Activated naive CD8-positive, alpha-beta T cell treated with anti-CD3 and anti-CD28 coated beads, Interleukin-2, amount 50 U/mL, for 24 hours (primary cell): ENCODE results near the gene GPR152.
"Not testable (repeated sequence)": the region's sequence is repeated elsewhere in the genome, so short reads cannot be mapped to it uniquely, and the experiment has no call there.

Source experiments
- ATAC-seq: fragments of 150-1000 bp; cut with Tn5 transposase; one replicate; pipeline ENCODE4 v1.10.0; 2021
- DNase-seq: peaks from one replicate; pipeline ENCODE4 v3.0.0; 2021
- H3K27ac Mint-ChIP-seq: one replicate; pipeline ENCODE4 v1.8.0; 2021; ENCODE audit warnings: mild to moderate bottlenecking, mixed read lengths
- H3K27me3 Mint-ChIP-seq: one replicate; pipeline ENCODE4 v1.8.0; 2021; ENCODE audit warnings: mixed read lengths
- H3K36me3 Mint-ChIP-seq: one replicate; pipeline ENCODE4 v1.8.0; 2021; ENCODE audit warnings: low read depth, mixed read lengths
- H3K4me1 Mint-ChIP-seq: one replicate; pipeline ENCODE4 v1.8.0; 2021; ENCODE audit warnings: mixed read lengths
- H3K4me3 Mint-ChIP-seq: one replicate; pipeline ENCODE4 v1.8.0; 2021; ENCODE audit warnings: mild to moderate bottlenecking, moderate library complexity, mixed read lengths
- H3K9me3 Mint-ChIP-seq: one replicate; pipeline ENCODE4 v1.8.0; 2021; ENCODE audit warnings: mixed read lengths

GPR152 gene

GRCh38 chr11:67482275-67482826 lies 29.8 kb upstream of the GPR152 start:
- H3K36me3 Mint-ChIP-seq: peaks cover 17% of the 10 kb centered on the region
- DNase-seq (no peak), ATAC-seq (no peak)
- H3K4me1 Mint-ChIP-seq: peaks cover 51% of the 10 kb centered on the region
- H3K4me3 Mint-ChIP-seq: peak overlapping the region; percentile 93
- H3K9me3 Mint-ChIP-seq: no peaks in the 10 kb centered on the region
- peak overlapping the region; percentile 99 for H3K27ac Mint-ChIP-seq
- no peaks in the 10 kb centered on the region for H3K27me3 Mint-ChIP-seq

- not testable (repeated sequence) for H3K36me3 Mint-ChIP-seq, H3K9me3 Mint-ChIP-seq, H3K4me3 Mint-ChIP-seq, DNase-seq, H3K27ac Mint-ChIP-seq, ATAC-seq, H3K4me1 Mint-ChIP-seq, H3K27me3 Mint-ChIP-seq
Measured at GRCh38 chr11:67477344-67478050, 25.0 kb upstream of the GPR152 start.

- not testable (repeated sequence) for H3K36me3 Mint-ChIP-seq
Measured at GRCh38 chr11:67476692-67477091, 24.2 kb upstream of the GPR152 start.

GRCh38 chr11:67472882-67473281 lies 20.4 kb upstream of the GPR152 start:
- no peaks in the 10 kb centered on the region for H3K9me3 Mint-ChIP-seq
- DNase-seq (no peak), ATAC-seq (no peak)
- no peak overlapping the region for H3K4me3 Mint-ChIP-seq
- no peak overlapping the region for H3K27ac Mint-ChIP-seq
- no peaks in the 10 kb centered on the region for H3K36me3 Mint-ChIP-seq
- peaks cover 14% of the 10 kb centered on the region for H3K4me1 Mint-ChIP-seq
- no peaks in the 10 kb centered on the region for H3K27me3 Mint-ChIP-seq

More at GRCh38 chr11:67476692-67477091, 24.2 kb upstream of the GPR152 start:
- not testable (repeated sequence) for H3K4me1 Mint-ChIP-seq, H3K27me3 Mint-ChIP-seq, ATAC-seq, DNase-seq, H3K4me3 Mint-ChIP-seq, H3K27ac Mint-ChIP-seq, H3K9me3 Mint-ChIP-seq

GRCh38 chr11:67470337-67471002 lies 17.9 kb upstream of the GPR152 start:
- Mint-ChIP-seq H3K36me3 (no peaks in the 10 kb centered on the region), H3K9me3 (no peaks in the 10 kb centered on the region), H3K27me3 (no peaks in the 10 kb centered on the region), H3K27ac (peak overlapping the region; percentile 46), H3K4me3 (peak overlapping the region; percentile 45), H3K4me1 (peaks cover 25% of the 10 kb centered on the region)
- DNase-seq (no peak), ATAC-seq (no peak)

- H3K27ac Mint-ChIP-seq: peak overlapping the region; percentile 65
- no peak for DNase-seq
- H3K9me3 Mint-ChIP-seq: no peaks in the 10 kb centered on the region
- peak overlapping the region; percentile 72 for H3K4me3 Mint-ChIP-seq
- H3K36me3 Mint-ChIP-seq: no peaks in the 10 kb centered on the region
- ATAC-seq: no peak
- H3K4me1 Mint-ChIP-seq: peaks cover 30% of the 10 kb centered on the region
- no peaks in the 10 kb centered on the region for H3K27me3 Mint-ChIP-seq
Measured at GRCh38 chr11:67469508-67469811, 16.9 kb upstream of the GPR152 start.

GRCh38 chr11:67468759-67469507 lies 16.4 kb upstream of the GPR152 start, which contains the start of gene TMEM134:
TSS of gene TMEM134 (minus strand) at chr11:67469251. CDS start at chr11:67469192, 59 bp downstream.
- peak within 1 kb of the TSS; percentile 88 for H3K27ac Mint-ChIP-seq
- peak within 1 kb of the TSS; percentile 91 for H3K4me3 Mint-ChIP-seq
- no peaks in the 10 kb centered on the region for H3K9me3 Mint-ChIP-seq
- peaks cover 34% of the 10 kb centered on the region for H3K4me1 Mint-ChIP-seq
- no peaks in the 10 kb centered on the region for H3K36me3 Mint-ChIP-seq
- ATAC-seq (peak; percentile 87), DNase-seq (peak; percentile 93)
- H3K27me3 Mint-ChIP-seq: no peaks in the 10 kb centered on the region

- Mint-ChIP-seq H3K27me3 (no peaks in the 10 kb centered on the region), H3K4me3 (peak overlapping the region; percentile 91), H3K36me3 (no peaks in the 10 kb centered on the region), H3K9me3 (no peaks in the 10 kb centered on the region), H3K27ac (peak overlapping the region; percentile 88), H3K4me1 (peaks cover 34% of the 10 kb centered on the region)
- ATAC-seq (peak; percentile 0), DNase-seq (peak; percentile 41)
Measured at GRCh38 chr11:67468456-67468758, 15.9 kb upstream of the GPR152 start.

GRCh38 chr11:67468056-67468455 lies 15.5 kb upstream of the GPR152 start:
- peak overlapping the region; percentile 91 for H3K4me3 Mint-ChIP-seq
- ATAC-seq (no peak), DNase-seq (no peak)
- no peaks in the 10 kb centered on the region for H3K9me3 Mint-ChIP-seq
- peak overlapping the region; percentile 88 for H3K27ac Mint-ChIP-seq
- H3K36me3 Mint-ChIP-seq: no peaks in the 10 kb centered on the region
- no peaks in the 10 kb centered on the region for H3K27me3 Mint-ChIP-seq
- peaks cover 35% of the 10 kb centered on the region for H3K4me1 Mint-ChIP-seq

GRCh38 chr11:67466962-67467771 lies 14.6 kb upstream of the GPR152 start:
- DNase-seq (no peak), ATAC-seq (no peak)
- H3K4me1 Mint-ChIP-seq: peaks cover 38% of the 10 kb centered on the region
- no peaks in the 10 kb centered on the region for H3K36me3 Mint-ChIP-seq
- peak overlapping the region; percentile 91 for H3K4me3 Mint-ChIP-seq
- H3K27me3 Mint-ChIP-seq: no peaks in the 10 kb centered on the region
- peak overlapping the region; percentile 62 for H3K27ac Mint-ChIP-seq
- no peaks in the 10 kb centered on the region for H3K9me3 Mint-ChIP-seq

GRCh38 chr11:67466367-67466766 lies 13.8 kb upstream of the GPR152 start:
- peaks cover 38% of the 10 kb centered on the region for H3K4me1 Mint-ChIP-seq
- no peak for DNase-seq
- H3K27ac Mint-ChIP-seq: peak overlapping the region; percentile 62
- no peaks in the 10 kb centered on the region for H3K27me3 Mint-ChIP-seq
- H3K36me3 Mint-ChIP-seq: no peaks in the 10 kb centered on the region
- H3K9me3 Mint-ChIP-seq: no peaks in the 10 kb centered on the region
- ATAC-seq: no peak
- no peak overlapping the region for H3K4me3 Mint-ChIP-seq

- H3K9me3 Mint-ChIP-seq: not testable (repeated sequence)
Measured at GRCh38 chr11:67465530-67465929, 13.0 kb upstream of the GPR152 start.

GRCh38 chr11:67465189-67465510 lies 12.6 kb upstream of the GPR152 start:
- Mint-ChIP-seq H3K27ac (peak overlapping the region; percentile 82), H3K4me3 (peak overlapping the region; percentile 84), H3K9me3 (no peaks in the 10 kb centered on the region), H3K27me3 (no peaks in the 10 kb centered on the region), H3K36me3 (no peaks in the 10 kb centered on the region), H3K4me1 (peaks cover 36% of the 10 kb centered on the region)
- ATAC-seq (no peak), DNase-seq (no peak)

More at GRCh38 chr11:67465530-67465929, 13.0 kb upstream of the GPR152 start:
- not testable (repeated sequence) for DNase-seq, H3K36me3 Mint-ChIP-seq, ATAC-seq, H3K27me3 Mint-ChIP-seq
- Mint-ChIP-seq H3K27ac (peak overlapping the region; percentile 82), H3K4me3 (peak overlapping the region; percentile 84), H3K4me1 (peaks cover 36% of the 10 kb centered on the region)
